ENCODE measurements around the gene ENPP5. TPM values are rescaled to one million over a fixed set of nuclear protein-coding genes. Genes with fewer than 3 reads are reported as not detected.

The ENPP5 gene
- not detected for total RNA-seq (2021; fragmentation: NEBNext Ultra II Directional; extraction: Animal tissue kit (Norgen Biotek cat#: 25700))
- long read RNA-seq: 0 reads

GRCh38 chr6:46170357-46171289 lies at the start of gene ENPP5:
TSS of gene ENPP5 (minus strand) at chr6:46170980. CDS start at chr6:46168262, 2,718 bp downstream.
- H3K4me3 Mint-ChIP-seq: no peak within 1 kb of the TSS
- no peaks in the 10 kb centered on the region for H3K36me3 Mint-ChIP-seq (ENCODE audit: low read depth)
- no peak for TF ChIP-seq CTCF (IDR thresholded peaks at IDR 0.05)
- no peak for DNase-seq
- H3K9me3 Mint-ChIP-seq: no peaks in the 10 kb centered on the region; the same call in 1 of the 2 replicates
- peaks cover 3% of the 10 kb centered on the region; the same call in 1 of the 2 replicates for H3K27me3 Mint-ChIP-seq (ENCODE audit: insufficient read depth)
- H3K27ac Mint-ChIP-seq: no peak within 1 kb of the TSS
- H3K4me1 Mint-ChIP-seq (ENCODE audit: low read depth): no peaks in the 10 kb centered on the region

DNA sequence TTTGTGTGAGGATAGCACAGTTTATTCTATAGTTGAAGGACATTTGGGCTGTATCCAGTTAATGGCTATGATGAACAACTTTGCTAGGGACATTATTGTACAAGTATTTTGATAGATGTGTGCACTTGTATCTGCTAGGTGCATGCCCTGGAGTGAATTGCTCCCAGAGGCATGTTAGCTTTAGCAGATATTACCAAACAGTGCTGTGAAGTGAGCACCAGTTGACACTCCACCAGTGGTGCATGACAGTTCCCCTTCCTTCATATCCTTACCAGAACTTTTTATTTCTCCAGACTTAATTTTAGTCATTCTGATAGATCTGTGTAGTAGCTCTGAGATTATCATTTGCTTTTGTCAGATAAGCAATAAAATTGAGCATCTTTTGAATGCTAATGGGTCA lies 48.9 kb upstream of the ENPP5 start:
- no peak for DNase-seq
- Mint-ChIP-seq H3K4me3 (no peak overlapping the region), H3K27ac (no peak overlapping the region), H3K9me3 (peaks cover 38% of the 10 kb centered on the region), H3K27me3 (ENCODE audit: insufficient read depth) (no peaks in the 10 kb centered on the region), H3K36me3 (ENCODE audit: low read depth) (no peaks in the 10 kb centered on the region), H3K4me1 (ENCODE audit: low read depth) (no peaks in the 10 kb centered on the region)
- no peak for TF ChIP-seq CTCF (IDR thresholded peaks at IDR 0.05)

DNA sequence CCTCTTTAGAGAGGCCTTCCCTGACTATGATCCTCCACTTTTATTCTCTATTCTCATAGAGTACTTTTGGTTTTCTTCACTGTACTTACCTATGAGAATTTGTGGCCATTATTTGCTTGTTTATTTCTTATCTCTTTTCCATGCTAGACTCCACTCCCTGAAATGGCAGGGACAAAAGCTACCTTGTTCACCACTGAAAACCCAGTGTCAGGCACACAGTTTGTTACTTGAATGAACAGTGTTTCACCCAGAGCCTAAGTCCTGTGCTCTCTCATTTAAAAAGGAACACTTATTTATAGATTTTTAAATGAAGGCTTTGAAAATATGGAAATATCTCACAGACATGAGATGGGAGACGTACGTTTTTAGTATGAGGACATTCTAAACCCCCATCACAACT lies 47.7 kb upstream of the ENPP5 start:
- Mint-ChIP-seq H3K4me3 (no peak overlapping the region), H3K27ac (no peak overlapping the region), H3K9me3 (peaks cover 28% of the 10 kb centered on the region), H3K27me3 (ENCODE audit: insufficient read depth) (peaks cover 1% of the 10 kb centered on the region; the same call in 1 of the 2 replicates), H3K4me1 (ENCODE audit: low read depth) (no peaks in the 10 kb centered on the region), H3K36me3 (ENCODE audit: low read depth) (no peaks in the 10 kb centered on the region)
- no peak for DNase-seq
- no peak for TF ChIP-seq CTCF (IDR thresholded peaks at IDR 0.05)

DNA sequence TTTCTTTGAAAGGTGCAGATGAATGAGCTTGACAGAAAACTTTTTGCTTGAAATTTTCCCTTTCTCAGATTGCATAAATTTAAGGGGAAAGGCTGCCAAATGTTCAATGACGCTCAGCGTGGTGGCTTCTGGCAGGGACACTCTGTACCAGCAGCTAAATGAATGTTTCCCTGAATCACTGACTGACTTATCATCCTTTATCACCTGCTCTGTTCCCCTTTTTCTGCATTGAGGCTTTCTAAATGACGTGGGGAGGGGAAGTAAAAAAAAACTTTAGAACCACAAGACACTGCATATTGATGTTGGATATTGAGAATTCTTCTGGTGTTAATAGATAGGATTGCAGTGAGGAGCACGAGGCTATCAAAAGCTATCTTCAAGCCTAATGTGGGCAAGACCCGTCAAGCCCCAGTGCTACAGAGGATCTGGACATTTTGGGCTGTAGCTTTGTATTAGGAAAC lies 46.9 kb upstream of the ENPP5 start:
- H3K27ac Mint-ChIP-seq: no peak overlapping the region
- H3K27me3 Mint-ChIP-seq (ENCODE audit: insufficient read depth): peaks cover 1% of the 10 kb centered on the region; the same call in 1 of the 2 replicates
- no peaks in the 10 kb centered on the region for H3K4me1 Mint-ChIP-seq (ENCODE audit: low read depth)
- H3K9me3 Mint-ChIP-seq: peaks cover 24% of the 10 kb centered on the region
- no peaks in the 10 kb centered on the region for H3K36me3 Mint-ChIP-seq (ENCODE audit: low read depth)
- no peak for TF ChIP-seq CTCF (IDR thresholded peaks at IDR 0.05)
- DNase-seq: no peak
- H3K4me3 Mint-ChIP-seq: no peak overlapping the region

GRCh38 chr6:46216879-46217278 lies 46.1 kb upstream of the ENPP5 start:
- H3K4me3 Mint-ChIP-seq: no peak overlapping the region
- DNase-seq: no peak
- no peaks in the 10 kb centered on the region for H3K4me1 Mint-ChIP-seq (ENCODE audit: low read depth)
- H3K36me3 Mint-ChIP-seq (ENCODE audit: low read depth): no peaks in the 10 kb centered on the region
- H3K27ac Mint-ChIP-seq: no peak overlapping the region
- H3K9me3 Mint-ChIP-seq: peaks cover 23% of the 10 kb centered on the region
- peaks cover 1% of the 10 kb centered on the region; the same call in 1 of the 2 replicates for H3K27me3 Mint-ChIP-seq (ENCODE audit: insufficient read depth)
- no peak for TF ChIP-seq CTCF (IDR thresholded peaks at IDR 0.05)

Measured in HFFc6 (cell line).